ENCODE results near the gene ADH5. TPM values are rescaled to one million over a fixed set of nuclear protein-coding genes. Genes with fewer than 3 reads are reported as not detected.

ADH5 gene
- total RNA-seq, 1 experiment from 2014 or later = 163 TPM

DNA sequence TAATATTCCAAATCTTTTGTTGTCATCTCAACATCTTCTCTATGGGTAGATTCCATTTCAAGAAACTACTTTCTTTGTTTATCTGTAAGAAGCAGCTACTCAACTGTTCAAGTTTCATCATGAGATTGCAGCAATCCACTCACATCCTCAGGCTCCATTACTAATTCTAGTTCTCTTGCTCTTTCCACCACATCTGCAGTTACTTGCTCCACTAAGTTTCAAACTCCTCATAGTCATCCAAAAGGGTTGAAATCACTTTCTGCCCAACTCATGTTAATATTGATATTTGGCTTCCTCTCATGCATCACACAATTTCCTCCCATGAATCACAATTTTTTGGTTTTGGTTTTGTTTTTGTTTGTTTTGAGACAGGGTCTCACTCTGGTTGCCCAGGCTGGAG, 35.7 kb downstream of the ADH5 start:
- H4K20me1 ChIP-seq (ENCODE audit: insufficient read depth) = no peaks in the 10 kb centered on the region
- H3K9me3 ChIP-seq (ENCODE audit: control insufficient read depth in 1 of 2, insufficient read depth in 1 of 2, low read depth in 1 of 2, low read length in 2 of 2) = no peaks in the 10 kb centered on the region
- DNase-seq (ENCODE audit: low read depth, low spot score) (no peak), ATAC-seq (no peak)
- no peaks in the 10 kb centered on the region for H3K27me3 ChIP-seq (ENCODE audit: insufficient read depth, low read length)
- no peak overlapping the region for H3K27ac ChIP-seq (ENCODE audit: low read depth, low read length)
- H3K4me2 ChIP-seq (ENCODE audit: low read length) = no peak overlapping the region
- ChIA-PET POLR2A (no interaction called here), CTCF (no interaction called here), RAD21 (ENCODE audit: low non-redundant PET in 1 of 2, low total read pairs in 2 of 2, uncharacterized antibody in 2 of 2, unreplicated experiment in 2 of 2) (no interaction called here)
- H3K9me2 ChIP-seq (ENCODE audit: insufficient read depth) = no peaks in the 10 kb centered on the region
- BruUV-seq (replicated peaks) = no TSS peak
- no peak overlapping the region for H2AFZ ChIP-seq (ENCODE audit: low read depth, low read length, poor library complexity, severe bottlenecking)
- peaks cover 5 to 9% of the 10 kb centered on the region in 2 experiments; a peak in 3 of 4 replicates for H3K4me1 ChIP-seq (ENCODE audit: control insufficient read depth in 1 of 2, insufficient read depth in 2 of 2, low read length in 2 of 2)
- no peak for TF ChIP-seq ZFX (IDR thresholded peaks at IDR 0.05)
- TF ChIP-seq, protein P1, sequence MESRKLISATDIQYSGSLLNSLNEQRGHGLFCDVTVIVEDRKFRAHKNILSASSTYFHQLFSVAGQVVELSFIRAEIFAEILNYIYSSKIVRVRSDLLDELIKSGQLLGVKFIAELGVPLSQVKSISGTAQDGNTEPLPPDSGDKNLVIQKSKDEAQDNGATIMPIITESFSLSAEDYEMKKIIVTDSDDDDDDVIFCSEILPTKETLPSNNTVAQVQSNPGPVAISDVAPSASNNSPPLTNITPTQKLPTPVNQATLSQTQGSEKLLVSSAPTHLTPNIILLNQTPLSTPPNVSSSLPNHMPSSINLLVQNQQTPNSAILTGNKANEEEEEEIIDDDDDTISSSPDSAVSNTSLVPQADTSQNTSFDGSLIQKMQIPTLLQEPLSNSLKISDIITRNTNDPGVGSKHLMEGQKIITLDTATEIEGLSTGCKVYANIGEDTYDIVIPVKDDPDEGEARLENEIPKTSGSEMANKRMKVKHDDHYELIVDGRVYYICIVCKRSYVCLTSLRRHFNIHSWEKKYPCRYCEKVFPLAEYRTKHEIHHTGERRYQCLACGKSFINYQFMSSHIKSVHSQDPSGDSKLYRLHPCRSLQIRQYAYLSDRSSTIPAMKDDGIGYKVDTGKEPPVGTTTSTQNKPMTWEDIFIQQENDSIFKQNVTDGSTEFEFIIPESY (IDR thresholded peaks at IDR 0.05; ENCODE audit: extremely low read depth, insufficient replicate concordance, low read length) = no peak
- H3K4me3 ChIP-seq (replicated peaks in 1 of 2; ENCODE audit: low read depth in 1 of 2, low read length in 2 of 2) = no peak overlapping the region
- peaks cover 19 to 24% of the 10 kb centered on the region in 2 experiments; a peak in 3 of 4 replicates for H3K36me3 ChIP-seq (ENCODE audit: control insufficient read depth in 1 of 2, insufficient read depth in 2 of 2, low read length in 2 of 2)
- no peak overlapping the region for H3K9ac ChIP-seq (ENCODE audit: low read length)
- intact Hi-C loops (cut with micrococcal nuclease) = no loop called here
- peaks cover 17% of the 10 kb centered on the region; the same call in 1 of the 2 replicates for H3K79me2 ChIP-seq (ENCODE audit: insufficient read depth, low read length)

GRCh38 chr4:99047710-99048109, 40.9 kb downstream of the ADH5 start:
- H3K9me3 ChIP-seq (ENCODE audit: control insufficient read depth in 1 of 2, insufficient read depth in 1 of 2, low read depth in 1 of 2, low read length in 2 of 2) = no peaks in the 10 kb centered on the region
- ChIA-PET CTCF (no interaction called here), POLR2A (no interaction called here), RAD21 (ENCODE audit: low non-redundant PET in 1 of 2, low total read pairs in 2 of 2, uncharacterized antibody in 2 of 2, unreplicated experiment in 2 of 2) (no interaction called here)
- ATAC-seq = peak; percentile 63
- H3K27ac ChIP-seq (ENCODE audit: low read depth, low read length) = no peak overlapping the region
- BruUV-seq (replicated peaks) = no TSS peak
- no peaks in the 10 kb centered on the region for H4K20me1 ChIP-seq (ENCODE audit: insufficient read depth)
- no peak for TF ChIP-seq SRF (IDR thresholded peaks at IDR 0.05; ENCODE audit: low read depth)
- TF ChIP-seq, protein P2, sequence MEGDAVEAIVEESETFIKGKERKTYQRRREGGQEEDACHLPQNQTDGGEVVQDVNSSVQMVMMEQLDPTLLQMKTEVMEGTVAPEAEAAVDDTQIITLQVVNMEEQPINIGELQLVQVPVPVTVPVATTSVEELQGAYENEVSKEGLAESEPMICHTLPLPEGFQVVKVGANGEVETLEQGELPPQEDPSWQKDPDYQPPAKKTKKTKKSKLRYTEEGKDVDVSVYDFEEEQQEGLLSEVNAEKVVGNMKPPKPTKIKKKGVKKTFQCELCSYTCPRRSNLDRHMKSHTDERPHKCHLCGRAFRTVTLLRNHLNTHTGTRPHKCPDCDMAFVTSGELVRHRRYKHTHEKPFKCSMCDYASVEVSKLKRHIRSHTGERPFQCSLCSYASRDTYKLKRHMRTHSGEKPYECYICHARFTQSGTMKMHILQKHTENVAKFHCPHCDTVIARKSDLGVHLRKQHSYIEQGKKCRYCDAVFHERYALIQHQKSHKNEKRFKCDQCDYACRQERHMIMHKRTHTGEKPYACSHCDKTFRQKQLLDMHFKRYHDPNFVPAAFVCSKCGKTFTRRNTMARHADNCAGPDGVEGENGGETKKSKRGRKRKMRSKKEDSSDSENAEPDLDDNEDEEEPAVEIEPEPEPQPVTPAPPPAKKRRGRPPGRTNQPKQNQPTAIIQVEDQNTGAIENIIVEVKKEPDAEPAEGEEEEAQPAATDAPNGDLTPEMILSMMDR (IDR thresholded peaks at IDR 0.05 in 2 of 3, conservative IDR thresholded peaks at IDR 0.05 in 1 of 3; ENCODE audit: borderline replicate concordance in 1 of 3, insufficient read depth in 1 of 3, low read depth in 2 of 3, low read length in 2 of 3) = peak in 2 of 3 experiments; percentile 17 to 31; a peak in 2 of 6 replicates
- peaks cover 37% of the 10 kb centered on the region; the same call in 1 of the 2 replicates for H3K79me2 ChIP-seq (ENCODE audit: insufficient read depth, low read length)
- H3K4me3 ChIP-seq (replicated peaks in 1 of 2; ENCODE audit: low read depth in 1 of 2, low read length in 2 of 2) = no peak overlapping the region
- no peaks in the 10 kb centered on the region for H3K4me1 ChIP-seq (ENCODE audit: control insufficient read depth in 1 of 2, insufficient read depth in 2 of 2, low read length in 2 of 2)
- no peak overlapping the region for H3K4me2 ChIP-seq (ENCODE audit: low read length)
- DNase-seq (ENCODE audit: low read depth, low spot score) = no peak
- no peaks in the 10 kb centered on the region for H3K9me2 ChIP-seq (ENCODE audit: insufficient read depth)
- peaks cover 16 to 31% of the 10 kb centered on the region in 2 experiments; a peak in 3 of 4 replicates for H3K36me3 ChIP-seq (ENCODE audit: control insufficient read depth in 1 of 2, insufficient read depth in 2 of 2, low read length in 2 of 2)
- intact Hi-C loops (cut with micrococcal nuclease) = no loop called here
- H3K9ac ChIP-seq (ENCODE audit: low read length) = no peak overlapping the region
- no peak overlapping the region for H2AFZ ChIP-seq (ENCODE audit: low read depth, low read length, poor library complexity, severe bottlenecking)
- no peaks in the 10 kb centered on the region for H3K27me3 ChIP-seq (ENCODE audit: insufficient read depth, low read length)

All from HCT116 (cell line).